H1 (cell line): ENCODE data around the gene SAG. TPM values are rescaled to one million over a fixed set of nuclear protein-coding genes. Genes with fewer than 3 reads are reported as not detected.

ENCODE experiments used
- CTCF ChIA-PET: fragments of 300-600 bp; sonication (Branson Sonifier 250); formaldehyde crosslinking; loops from one replicate; lab custom pipeline; 2021; ENCODE audit not compliant: partially characterized antibody; lab: Charles Lee
- POLR2A ChIA-PET: fragments of 300-600 bp; sonication (Branson Sonifier 250); formaldehyde crosslinking; loops from one replicate; lab custom pipeline; 2021; ENCODE audit warnings: inconsistent platforms; ENCODE audit not compliant: partially characterized antibody; lab: Charles Lee
- DNase-seq, 2 experiments: peaks; one replicate each; pipeline versions ENCODE4 v3.0.0 to v3.0.0-alpha.2; 2010 to 2022; ENCODE audit warnings: low spot score in 2 of 2, low read depth in 1 of 2, mixed read lengths in 1 of 2
- FAIRE-seq: peaks from 2 replicates; lab custom pipeline; 2011; peaks lifted over from hg19 to GRCh38; lab: Jason Lieb, UNC
- H2AFZ ChIP-seq: 2 replicates; pipeline ENCODE4 v1.8.1; 2012; ENCODE audit warnings: low read length, inconsistent platforms
- H2AK5ac ChIP-seq: 2 replicates; pipeline ENCODE4 v1.6.1; 2013; ENCODE audit warnings: low read depth, low read length
- H2BK120ac ChIP-seq: replicated peaks from 2 replicates; pipeline ENCODE3; 2013; ENCODE audit warnings: low read depth, low read length, inconsistent platforms
- H2BK12ac ChIP-seq: 2 replicates; pipeline ENCODE4 v1.6.1; 2013; ENCODE audit warnings: low read depth, low read length
- H2BK15ac ChIP-seq: 2 replicates; pipeline ENCODE4 v1.6.1; 2013; ENCODE audit warnings: low read length
- H2BK20ac ChIP-seq: 2 replicates; pipeline ENCODE4 v1.6.1; 2013; ENCODE audit warnings: low read length
- H2BK5ac ChIP-seq: 2 replicates; pipeline ENCODE4 v1.6.1; 2013; ENCODE audit warnings: low read depth, low read length
- H3K14ac ChIP-seq: 2 replicates; pipeline ENCODE4 v1.6.1; 2013; ENCODE audit warnings: inconsistent platforms; ENCODE audit not compliant: insufficient read length
- H3K18ac ChIP-seq: 2 replicates; pipeline ENCODE4 v1.6.1; 2013; ENCODE audit warnings: low read length; ENCODE audit errors: extremely low read depth
- H3K23ac ChIP-seq: 2 replicates; pipeline ENCODE4 v1.6.1; 2013; ENCODE audit warnings: inconsistent platforms; ENCODE audit not compliant: insufficient read length
- H3K23me2 ChIP-seq: 2 replicates; pipeline ENCODE4 v1.6.1; 2013; ENCODE audit warnings: low read depth, low read length
- H3K27ac ChIP-seq: 2 replicates; pipeline ENCODE4 v1.6.1; 2011; ENCODE audit warnings: low read depth, low read length, inconsistent platforms
- H3K27me3 ChIP-seq, 4 experiments: replicated peaks in 1 of 4; 1 replicate in 1 of 4; 2 replicates in 3 of 4; pipeline versions ENCODE4 v1.6.1 to v1.8.1; 2011 to 2013; ENCODE audit warnings: low read length in 3 of 4, mild to moderate bottlenecking in 3 of 4, inconsistent platforms in 2 of 4, mixed read lengths in 2 of 4, moderate library complexity in 1 of 4; ENCODE audit not compliant: control insufficient read depth in 3 of 4, insufficient read depth in 3 of 4; ENCODE audit errors: extremely low read depth in 1 of 4
- H3K36me3 ChIP-seq, 4 experiments: 2 replicates each; pipeline versions ENCODE4 v1.6.1 to v1.8.1; 2011 to 2013; ENCODE audit warnings: mild to moderate bottlenecking in 4 of 4, low read length in 3 of 4, moderate library complexity in 2 of 4, control low read depth in 1 of 4, inconsistent platforms in 1 of 4; ENCODE audit not compliant: insufficient read depth in 4 of 4, control insufficient read depth in 2 of 4
- H3K4ac ChIP-seq: replicated peaks from 2 replicates; pipeline ENCODE3; 2013; ENCODE audit warnings: low read length, low read depth, mixed read lengths, inconsistent platforms; ENCODE audit not compliant: insufficient read length
- H3K4me1 ChIP-seq, 4 experiments: replicated peaks in 1 of 4; 1 replicate in 1 of 4; 2 replicates in 3 of 4; pipeline versions ENCODE4 v1.6.1 to v1.8.1; 2011 to 2013; ENCODE audit warnings: low read length in 3 of 4, inconsistent platforms in 2 of 4, mixed read lengths in 1 of 4; ENCODE audit not compliant: insufficient read depth in 4 of 4, control insufficient read depth in 3 of 4
- H3K4me2 ChIP-seq, 2 experiments: 2 replicates each; pipeline versions ENCODE4 v1.6.1 to v1.8.1; 2011 to 2013; ENCODE audit warnings: low read depth in 2 of 2, low read length in 2 of 2, control low read depth in 1 of 2, inconsistent platforms in 1 of 2, mild to moderate bottlenecking in 1 of 2; ENCODE audit not compliant: insufficient read depth in 1 of 2
- H3K4me3 ChIP-seq, 4 experiments: fragments of 200-600, 300-600 bp in 1 of 4; sonication (generic), shearing (Covaris generic), sonication (Bioruptor Twin) in 1 of 4; 2 replicates each; pipeline versions ENCODE4 v1.5.1 to v1.8.1; 2011 to 2016; ENCODE audit warnings: low read length in 4 of 4, low read depth in 3 of 4, control low read depth in 2 of 4, inconsistent platforms in 2 of 4, mild to moderate bottlenecking in 2 of 4, mixed read lengths in 1 of 4, moderate library complexity in 1 of 4; ENCODE audit not compliant: insufficient read depth in 2 of 4; ENCODE audit errors: extremely low read depth in 1 of 4
- H3K56ac ChIP-seq: replicated peaks from 2 replicates; pipeline ENCODE3; 2013; ENCODE audit warnings: low read depth, mild to moderate bottlenecking, mixed read lengths, low read length, inconsistent platforms; ENCODE audit not compliant: insufficient read length
- H3K79me1 ChIP-seq: 2 replicates; pipeline ENCODE4 v1.6.1; 2013; ENCODE audit warnings: low read depth, low read length, control low read depth
- H3K79me2 ChIP-seq, 2 experiments: 2 replicates each; pipeline versions ENCODE4 v1.6.1 to v1.8.1; 2012 to 2013; ENCODE audit warnings: low read length in 2 of 2, mild to moderate bottlenecking in 2 of 2, inconsistent platforms in 1 of 2; ENCODE audit not compliant: insufficient read depth in 2 of 2, control insufficient read depth in 1 of 2
- H3K9ac ChIP-seq, 4 experiments: replicated peaks in 1 of 4; 1 replicate in 1 of 4; 2 replicates in 3 of 4; pipeline versions ENCODE4 v1.6.1 to v1.8.1; 2011 to 2013; ENCODE audit warnings: low read depth in 3 of 4, low read length in 3 of 4, control low read depth in 2 of 4, mild to moderate bottlenecking in 2 of 4, moderate library complexity in 2 of 4, inconsistent platforms in 1 of 4; ENCODE audit errors: extremely low read depth in 1 of 4
- H3K9me3 ChIP-seq, 2 experiments: 2 replicates each; pipeline versions ENCODE4 v1.6.1 to v1.8.1; 2012 to 2013; ENCODE audit warnings: mild to moderate bottlenecking in 2 of 2, moderate library complexity in 2 of 2, control low read depth in 1 of 2, inconsistent platforms in 1 of 2, low read depth in 1 of 2, low read length in 1 of 2, mixed read lengths in 1 of 2; ENCODE audit not compliant: insufficient read depth in 2 of 2
- H4K20me1 ChIP-seq, 2 experiments: replicated peaks in 1 of 2; 2 replicates each; pipeline versions ENCODE3 to v1.8.1; 2011 to 2013; ENCODE audit warnings: inconsistent platforms in 2 of 2, low read length in 2 of 2, mild to moderate bottlenecking in 1 of 2; ENCODE audit not compliant: insufficient read depth in 2 of 2, control insufficient read depth in 1 of 2
- H4K5ac ChIP-seq: 2 replicates; pipeline ENCODE4 v1.6.1; 2013; ENCODE audit warnings: low read length, low read depth, mixed read lengths, inconsistent platforms; ENCODE audit not compliant: insufficient read length
- H4K8ac ChIP-seq: 2 replicates; pipeline ENCODE4 v1.8.0; 2013; ENCODE audit warnings: mild to moderate bottlenecking, moderate library complexity, low read length, inconsistent platforms; ENCODE audit not compliant: insufficient read depth; ENCODE audit errors: extremely low read depth
- H4K91ac ChIP-seq: replicated peaks from 2 replicates; pipeline ENCODE3; 2013; ENCODE audit warnings: low read length, mixed read lengths, inconsistent platforms; ENCODE audit not compliant: insufficient read length
- BCL11A ChIP-seq, 2 experiments: IDR thresholded peaks; one replicate each; pipeline ENCODE4 v1.6.1; 2011; ENCODE audit warnings: low read depth in 2 of 2, low read length in 2 of 2, mild to moderate bottlenecking in 2 of 2
- CREB1 ChIP-seq: IDR thresholded peaks from 2 replicates; pipeline ENCODE4 v1.6.1; 2012; ENCODE audit warnings: inconsistent platforms
- FOSL1 ChIP-seq: IDR thresholded peaks from 2 replicates; pipeline ENCODE4 v1.6.1; 2011; ENCODE audit warnings: mild to moderate bottlenecking, low read depth, low read length, moderate library complexity; ENCODE audit not compliant: insufficient read depth
- HDAC6 ChIP-seq: IDR thresholded peaks from one replicate; pipeline ENCODE4 v1.7.1; 2012; ENCODE audit warnings: low read depth, mild to moderate bottlenecking, inconsistent platforms, low read length, moderate library complexity
- JUND ChIP-seq: IDR thresholded peaks from 2 replicates; pipeline ENCODE4 v1.6.1; 2011; ENCODE audit warnings: mild to moderate bottlenecking, improper control_type of control experiment, low read length
- KDM1A ChIP-seq: fragments of 200-600, 300-600 bp; sonication (generic); IDR thresholded peaks from 2 replicates; pipeline ENCODE4 v1.7.1; 2016; ENCODE audit warnings: mild to moderate bottlenecking, low read length, borderline replicate concordance
- NANOG ChIP-seq: IDR thresholded peaks from 2 replicates; pipeline ENCODE4 v1.6.1; 2011; ENCODE audit warnings: low read length, low read depth, mild to moderate bottlenecking, inconsistent platforms; ENCODE audit not compliant: insufficient read depth, poor library complexity, severe bottlenecking
- NRF1 ChIP-seq: IDR thresholded peaks from 2 replicates; pipeline ENCODE4 v1.6.1; 2011; ENCODE audit warnings: mild to moderate bottlenecking, low read depth, low read length, improper control_type of control experiment
- POLR2AphosphoS5 ChIP-seq: IDR thresholded peaks from 2 replicates; pipeline ENCODE4 v1.6.1; 2011; ENCODE audit warnings: low read depth, low read length
- SAP30 ChIP-seq: fragments of 300-600 bp; sonication (generic); IDR thresholded peaks from 2 replicates; pipeline ENCODE4 v1.7.1; 2012; ENCODE audit warnings: low read length, moderate library complexity, mild to moderate bottlenecking, inconsistent platforms; ENCODE audit not compliant: insufficient read depth, insufficient replicate concordance
- SP2 ChIP-seq: IDR thresholded peaks from 2 replicates; pipeline ENCODE4 v1.6.1; 2012; ENCODE audit warnings: mild to moderate bottlenecking, low read length, inconsistent platforms
- YY1 ChIP-seq: IDR thresholded peaks from 2 replicates; pipeline ENCODE4 v1.6.1; 2011; ENCODE audit warnings: low read depth, mild to moderate bottlenecking, low read length
- WGBS, 2 experiments: shearing (Covaris generic) in 1 of 2; methylation state at CpG; one replicate each; pipeline versions ENCODE4 v1.1.6 to v1.1.7; 2013 to 2015; ENCODE audit warnings: low lambda C conversion rate in 2 of 2, mixed read lengths in 2 of 2, inconsistent platforms in 1 of 2, low coverage in 1 of 2, missing lambda C conversion rate in 1 of 2; ENCODE audit not compliant: insufficient replicate concordance in 2 of 2, insufficient coverage in 1 of 2, insufficient read length in 1 of 2; ENCODE audit errors: extremely low coverage in 1 of 2, missing lambda C conversion rate in 1 of 2; 5-methylcytosine and 5-hydroxymethylcytosine counted together
- polyA plus RNA-seq, 7 experiments: library from polyadenylated mRNA; depleted of rRNA in 3 of 7; stranded (reverse) in 5 of 7; unstranded in 2 of 7; fragments of >200 nt in 5 of 7; fragments of 200-250 nt in 2 of 7; gene quantifications; 1 replicate in 5 of 7; 2 replicates in 1 of 7; 4 replicates in 1 of 7; pipeline versions ENCODE4 v1.2.1 to v1.2.3, GENCODE V29; 2011 to 2013; ENCODE audit warnings: missing spikeins in 2 of 7, mixed read lengths in 2 of 7
- total RNA-seq: library from RNA; stranded (reverse); fragmentation: NEBNext Ultra II Directional; extraction: Animal tissue kit (Norgen Biotek cat#: 25700); gene quantifications from 2 replicates; pipeline ENCODE4 v1.2.1, GENCODE V29; 2021
- TF ChIP-seq, protein P1 (sequence below): IDR thresholded peaks from 2 replicates; pipeline ENCODE4 v1.6.1; 2011; ENCODE audit warnings: low read length, improper control_type of control experiment

The SAG gene
- total and polyA plus RNA-seq, 2 of the 8 experiments (the other 6 are each of a cell fraction or from before 2014, with no cell fraction given) = not detected

DNA sequence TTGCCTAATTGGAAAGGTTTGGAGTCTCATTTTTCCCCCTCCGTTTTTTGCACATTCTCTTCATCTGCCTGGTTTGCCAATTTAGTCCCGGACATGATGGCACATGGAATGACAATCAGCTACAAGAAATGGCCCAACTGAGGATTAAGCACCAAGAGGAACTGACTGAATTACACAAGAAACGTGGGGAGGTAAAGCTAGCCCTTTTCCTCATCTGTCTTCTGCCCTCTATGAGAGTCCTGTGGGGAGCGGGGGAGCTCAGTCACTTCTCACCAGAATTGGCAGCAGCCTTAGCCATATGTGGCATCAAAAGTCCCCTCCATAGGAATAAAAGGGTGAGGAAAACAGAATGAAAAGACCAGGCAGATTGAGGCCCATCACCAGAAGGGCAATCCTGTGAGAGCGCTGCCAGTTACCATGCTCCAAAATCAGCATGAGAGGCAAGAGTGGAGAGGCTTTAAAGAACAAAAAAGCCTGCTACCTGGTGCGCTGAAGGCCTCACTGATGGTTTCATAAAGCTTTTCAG, 44.5 kb upstream of the SAG start:
- Histone ChIP-seq H2AK5ac (no peak overlapping the region), H3K36me3 (peaks cover 28 to 95% (median 76%) of the 10 kb centered on the region in 4 experiments), H4K20me1 (peaks cover 7 to 11% of the 10 kb centered on the region in 2 experiments), H4K91ac (no peak overlapping the region), H3K14ac (no peak overlapping the region), H2BK120ac (no peak overlapping the region), H3K4me1 (no peaks in the 10 kb centered on the region), H3K9me3 (no peaks in the 10 kb centered on the region), H3K18ac (no peak overlapping the region), H3K27me3 (no peaks in the 10 kb centered on the region), H2BK12ac (no peak overlapping the region), H3K4ac (no peak overlapping the region), H4K8ac (no peak overlapping the region), H3K4me3 (no peak overlapping the region), H3K23ac (no peak overlapping the region), H3K23me2 (no peaks in the 10 kb centered on the region), H3K56ac (no peak overlapping the region), H2BK15ac (no peak overlapping the region), H3K79me2 (peaks cover 0 to 19% of the 10 kb centered on the region in 2 experiments; a peak in 3 of 4 replicates), H4K5ac (no peak overlapping the region), H3K9ac (no peak overlapping the region), H3K4me2 (no peak overlapping the region), H2BK20ac (no peak overlapping the region), H2BK5ac (no peak overlapping the region), H3K27ac (no peak overlapping the region), H3K79me1 (no peaks in the 10 kb centered on the region; the same call in 1 of the 2 replicates), H2AFZ (no peak overlapping the region)
- WGBS, 2 experiments = 86% methylated on average over 6 of the region's 6 CpGs; no CpG with 5 or more reads in 1 of the 2 experiments
- CTCF ChIA-PET = interaction anchor here (0.9 to 1.3 kb wide), 2 partner anchors 77 to 209 kb away, joined by 3 read pairs; no protein-coding TSS in a partner anchor
- FAIRE-seq (no peak), DNase-seq (no peak)
- POLR2A ChIA-PET = interaction anchor here (0.7 to 1.2 kb wide), 2 partner anchors 14 to 56 kb away, joined by 3 read pairs; no protein-coding TSS in a partner anchor
- no peak for TF ChIP-seq POLR2AphosphoS5
- TF ChIP-seq NRF1 = no peak
- TF ChIP-seq BCL11A (IDR thresholded peaks at IDR 0.05; ENCODE audit: low read depth in 2 of 2, low read length in 2 of 2) = no peak
- TF ChIP-seq, protein P1, sequence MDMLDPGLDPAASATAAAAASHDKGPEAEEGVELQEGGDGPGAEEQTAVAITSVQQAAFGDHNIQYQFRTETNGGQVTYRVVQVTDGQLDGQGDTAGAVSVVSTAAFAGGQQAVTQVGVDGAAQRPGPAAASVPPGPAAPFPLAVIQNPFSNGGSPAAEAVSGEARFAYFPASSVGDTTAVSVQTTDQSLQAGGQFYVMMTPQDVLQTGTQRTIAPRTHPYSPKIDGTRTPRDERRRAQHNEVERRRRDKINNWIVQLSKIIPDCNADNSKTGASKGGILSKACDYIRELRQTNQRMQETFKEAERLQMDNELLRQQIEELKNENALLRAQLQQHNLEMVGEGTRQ = no peak
- no peak for TF ChIP-seq FOSL1
- TF ChIP-seq YY1 = no peak
- no peak for TF ChIP-seq SP2
- TF ChIP-seq JUND = no peak
- TF ChIP-seq KDM1A = no peak
- no peak for TF ChIP-seq SAP30
- no peak for TF ChIP-seq NANOG
- TF ChIP-seq CREB1 = no peak
- TF ChIP-seq HDAC6 = no peak
